ENCODE data around the gene RPTOR. TPM values are rescaled to one million over a fixed set of nuclear protein-coding genes. Genes with fewer than 3 reads are reported as not detected.
A peak's percentile ranks its signal among the peaks of the same experiment; 100 is the strongest.
"Not testable (repeated sequence)": the region's sequence is repeated elsewhere in the genome, so short reads cannot be mapped to it uniquely, and the experiment has no call there.

The RPTOR gene
- total RNA-seq, 1 donor from 2014 or later, result 40.9 TPM

DNA sequence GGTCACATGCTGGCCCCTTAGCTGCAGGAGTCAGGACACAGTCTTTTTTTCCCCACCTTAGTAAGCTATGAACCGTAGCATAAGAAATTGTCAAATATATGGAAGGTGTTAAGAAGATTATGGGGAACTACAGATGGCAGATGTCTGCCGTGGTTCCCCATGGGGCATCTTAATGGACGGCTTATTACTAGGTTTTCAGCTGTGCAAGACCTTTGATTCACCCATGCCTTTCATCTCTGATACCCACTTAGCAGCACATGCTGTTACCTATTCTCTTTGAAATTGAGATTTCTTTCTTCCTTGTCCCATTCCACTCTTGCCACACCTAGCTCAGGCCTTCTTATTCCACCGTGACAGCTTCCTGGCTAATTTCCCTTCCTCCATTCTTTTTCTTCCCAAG is 70.7 kb downstream of the RPTOR start:
- no peak for DNase-seq

DNA sequence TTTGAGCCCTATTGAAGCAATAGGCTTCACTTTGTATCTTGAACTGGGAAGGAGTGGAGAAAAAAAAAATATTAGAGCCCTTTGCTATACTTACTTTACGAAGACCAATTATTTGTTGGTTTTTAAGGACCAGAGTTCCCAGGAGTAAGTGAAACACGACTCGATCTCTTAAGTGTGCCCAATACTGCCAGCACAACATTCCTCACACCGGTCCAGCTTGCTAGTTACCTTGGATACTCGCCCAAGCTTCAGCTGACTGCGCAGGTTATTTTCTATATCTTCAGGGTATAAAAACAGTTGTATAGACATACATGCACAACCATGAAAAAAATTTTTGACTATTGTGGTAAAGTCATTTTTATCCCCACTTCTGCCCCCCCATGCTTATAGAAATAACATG is 72.1 kb downstream of the RPTOR start:
- no peak for DNase-seq

DNA sequence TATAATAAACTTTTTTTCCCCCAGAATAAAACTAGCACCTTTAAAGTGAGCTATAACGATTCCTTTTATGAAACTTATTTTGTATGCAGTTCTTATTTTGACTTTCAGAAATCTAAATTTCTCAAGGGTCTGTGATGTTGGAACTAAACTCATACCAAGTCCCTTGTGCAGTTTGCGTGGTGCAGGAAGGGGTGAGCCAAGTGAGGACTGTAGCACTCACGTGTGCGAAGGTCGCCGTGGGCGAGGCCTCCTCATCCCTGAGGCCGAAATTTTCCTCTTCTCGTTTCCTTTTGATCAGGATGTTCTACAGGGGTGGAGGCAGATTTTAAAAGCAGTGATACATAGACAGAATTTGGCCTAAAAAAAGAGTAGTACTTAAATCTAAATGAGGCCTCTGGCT is 73.7 kb downstream of the RPTOR start:
- no peak for DNase-seq

DNA sequence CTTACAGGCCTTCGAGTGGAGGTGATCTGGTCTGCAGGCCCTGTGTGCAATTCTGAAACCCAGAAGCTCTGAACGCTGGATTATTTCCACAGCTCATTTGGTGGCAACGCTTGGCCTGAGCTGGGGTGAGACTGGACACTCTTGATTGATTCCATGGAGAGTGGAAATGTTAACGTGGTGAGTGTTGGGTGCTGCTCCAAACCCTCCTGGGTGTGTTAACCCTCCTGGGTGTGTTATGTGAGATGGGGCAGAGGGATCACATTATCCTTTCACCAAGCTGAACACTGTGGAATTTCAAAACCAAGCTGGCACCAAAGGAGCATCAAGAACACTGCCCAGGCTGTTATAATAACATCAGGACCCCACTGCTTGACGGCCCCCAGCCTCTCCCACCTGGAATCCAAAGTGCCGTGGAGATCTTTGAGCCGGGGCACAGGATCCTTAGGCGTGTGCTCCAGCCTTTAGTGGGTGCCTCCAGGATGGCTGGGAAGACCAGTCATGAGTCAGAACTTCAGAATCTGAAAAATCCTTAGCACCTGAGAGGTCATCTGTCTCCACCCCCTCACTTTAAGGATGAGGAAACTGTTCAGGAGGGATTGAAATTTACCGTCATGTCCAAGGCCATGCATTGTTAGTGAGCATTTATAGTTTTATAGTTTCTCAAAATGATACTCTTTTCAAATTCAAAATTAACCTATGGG is 75.0 kb downstream of the RPTOR start:
- DNase-seq, result no peak

DNA sequence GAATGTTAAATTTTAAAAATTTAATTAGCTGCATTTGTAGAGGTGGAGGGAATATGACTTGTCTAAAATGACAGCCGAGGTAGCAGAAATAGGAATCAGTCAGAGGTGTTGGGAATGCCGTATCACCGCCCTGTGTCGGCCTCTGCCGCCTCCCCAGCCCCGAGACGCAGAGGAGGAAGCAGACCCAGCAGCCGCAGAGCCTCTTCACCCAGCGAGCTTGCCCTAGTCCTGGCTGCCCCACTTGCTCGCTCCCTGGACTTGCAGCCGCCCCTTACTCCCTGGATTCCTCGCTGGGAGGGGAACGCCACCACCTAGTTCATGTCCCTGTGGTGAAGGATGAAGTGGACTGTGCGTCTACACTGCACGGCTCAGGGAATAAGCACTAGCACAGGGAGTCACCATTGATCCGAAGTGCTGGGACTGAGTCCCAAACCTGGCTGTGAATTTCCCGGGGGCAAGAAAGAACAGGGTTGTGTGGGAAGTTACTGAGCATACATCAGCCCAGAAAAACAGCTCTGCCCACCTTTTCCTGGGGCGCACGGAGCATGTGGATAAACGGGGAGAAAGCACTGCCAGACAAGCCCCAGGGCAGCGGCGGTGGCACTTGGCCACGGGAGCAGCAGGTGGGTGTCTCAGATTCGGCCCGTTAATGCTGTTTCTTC is 76.8 kb downstream of the RPTOR start:
- no peak for DNase-seq

DNA sequence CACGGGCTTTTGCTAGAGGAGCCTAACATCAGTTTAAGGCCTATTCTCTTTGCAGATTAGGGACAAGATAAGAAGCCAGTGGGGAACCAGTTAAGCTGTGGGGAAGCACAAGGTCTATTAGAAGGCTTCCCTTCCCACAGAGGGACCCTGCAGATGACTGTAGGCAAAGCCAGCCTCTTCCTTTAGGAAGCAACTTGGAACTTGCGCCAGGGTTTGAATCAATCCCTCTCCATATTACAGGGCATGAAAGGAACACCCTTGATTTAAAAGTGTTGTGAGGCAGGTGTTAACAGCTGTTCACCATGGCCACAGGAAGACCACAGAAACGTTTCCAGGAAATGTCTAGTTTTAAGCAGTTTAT is 77.3 kb downstream of the RPTOR start:
- peak; percentile 37 for DNase-seq

DNA sequence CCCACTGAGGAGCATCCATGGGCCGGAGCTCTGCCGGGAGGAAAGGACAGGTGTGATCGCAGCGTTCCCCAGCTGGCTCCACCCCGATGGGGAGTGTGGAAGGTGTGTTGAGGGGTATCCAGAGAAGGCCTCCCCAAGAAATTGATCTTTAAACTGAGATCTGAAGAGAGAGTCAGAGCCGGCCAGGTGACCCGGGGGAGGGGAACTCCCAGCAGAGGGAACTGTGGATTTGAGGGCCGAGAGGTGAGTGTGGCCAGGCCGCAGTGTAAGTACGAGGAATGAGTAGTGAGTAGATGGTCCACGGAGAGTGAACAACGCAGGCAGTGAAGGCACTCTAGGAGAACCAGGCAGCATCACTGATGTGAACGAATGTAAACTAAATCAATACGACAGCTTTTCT is 80.2 kb downstream of the RPTOR start:
- no peak for DNase-seq

DNA sequence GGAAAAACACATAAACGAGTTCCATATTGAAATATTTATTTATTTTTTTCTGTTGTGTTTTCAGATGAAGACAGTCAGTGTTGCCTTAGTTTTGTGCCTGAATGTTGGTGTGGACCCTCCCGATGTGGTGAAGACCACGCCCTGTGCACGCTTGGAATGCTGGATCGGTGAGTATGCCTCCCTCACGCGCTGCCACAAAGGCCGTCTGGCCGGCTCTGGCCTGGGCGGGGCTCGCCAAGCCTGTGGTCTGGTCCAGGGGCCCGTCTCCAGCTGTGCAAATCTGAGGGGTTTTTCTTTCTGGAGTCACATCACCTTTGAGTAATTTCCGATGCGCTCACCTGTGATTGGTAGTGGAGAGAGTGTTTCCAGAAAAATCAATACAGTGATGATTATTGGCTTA is 81.0 kb downstream of the RPTOR start:
- DNase-seq, result no peak

DNA sequence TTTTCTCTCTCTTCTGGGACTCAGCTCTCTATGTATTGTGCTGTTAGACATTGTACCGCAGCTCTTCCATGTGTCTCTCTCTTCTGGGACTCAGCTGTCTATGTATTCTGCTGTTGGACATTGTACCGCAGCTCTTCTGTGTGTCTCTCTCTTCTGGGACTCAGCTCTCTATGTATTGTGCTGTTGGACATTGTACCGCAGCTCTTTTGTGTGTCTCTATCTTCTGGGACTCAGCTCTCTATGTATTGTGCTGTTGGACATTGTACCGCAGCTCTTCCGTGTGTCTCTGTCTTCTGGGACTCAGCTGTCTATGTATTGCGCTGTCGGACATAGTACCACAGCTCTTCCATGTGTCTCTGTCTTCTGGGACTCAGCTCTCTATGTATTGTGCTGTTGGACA is 84.2 kb downstream of the RPTOR start:
- DNase-seq, result not testable (repeated sequence)

DNA sequence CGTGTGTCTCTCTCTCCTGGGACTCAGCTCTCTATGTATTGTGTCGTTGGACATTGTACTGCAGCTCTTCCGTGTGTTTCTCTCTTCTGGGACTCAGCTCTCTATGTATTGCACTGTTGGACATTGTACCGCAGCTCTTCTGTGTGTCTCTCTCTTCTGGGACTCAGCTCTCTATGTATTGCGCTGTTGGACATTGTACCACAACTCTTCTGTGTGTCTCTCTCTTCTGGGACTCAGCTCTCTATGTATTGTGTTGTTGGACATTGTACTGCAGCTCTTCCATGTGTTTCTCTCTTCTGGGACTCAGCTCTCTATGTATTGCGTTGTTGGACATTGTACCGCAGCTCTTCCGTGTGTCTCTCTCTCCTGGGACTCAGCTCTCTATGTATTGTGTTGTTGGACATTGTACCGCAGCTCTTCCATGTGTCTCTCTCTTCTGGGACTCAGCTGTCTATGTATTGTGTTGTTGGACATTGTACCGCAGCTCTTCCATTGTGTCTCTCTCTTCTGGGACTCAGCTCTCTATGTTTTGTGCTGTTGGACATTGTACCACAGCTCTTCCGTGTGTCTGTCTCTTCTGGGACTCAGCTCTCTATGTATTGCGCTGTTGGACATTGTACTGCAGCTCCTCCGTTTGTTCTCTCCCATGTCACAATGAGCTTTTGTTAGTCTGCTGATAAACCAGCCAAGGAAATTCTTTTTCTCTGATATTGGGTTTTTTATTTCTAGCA is 84.8 kb downstream of the RPTOR start:
- no peak for DNase-seq

DNA sequence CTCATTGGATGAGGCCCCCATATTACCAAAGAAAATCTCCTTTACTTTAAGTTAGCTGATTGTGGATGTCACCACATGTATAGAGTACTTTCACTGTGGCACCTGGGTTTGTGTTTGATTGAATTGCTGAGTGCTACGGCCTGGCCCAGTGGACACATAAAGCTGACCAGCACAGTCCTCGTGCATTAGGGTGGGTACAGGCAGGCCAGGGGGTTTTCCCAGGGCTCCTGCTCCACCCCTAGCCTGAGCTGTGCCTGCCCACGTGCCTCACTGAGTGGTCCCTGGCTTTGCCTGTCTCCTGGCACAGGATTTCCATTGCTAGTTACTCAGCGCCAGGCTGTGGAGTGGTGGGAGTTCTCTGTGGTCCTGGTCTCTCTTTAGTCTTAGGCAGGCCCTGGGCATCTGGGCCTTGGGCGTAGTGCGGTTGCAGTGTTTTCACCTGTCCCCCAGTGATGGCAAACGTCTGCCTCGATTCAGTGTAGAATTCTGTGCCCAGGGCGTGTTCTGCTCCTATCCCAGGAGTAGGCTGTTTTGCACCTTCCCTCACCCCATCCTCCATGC is 86.0 kb downstream of the RPTOR start:
- no peak for DNase-seq

DNA sequence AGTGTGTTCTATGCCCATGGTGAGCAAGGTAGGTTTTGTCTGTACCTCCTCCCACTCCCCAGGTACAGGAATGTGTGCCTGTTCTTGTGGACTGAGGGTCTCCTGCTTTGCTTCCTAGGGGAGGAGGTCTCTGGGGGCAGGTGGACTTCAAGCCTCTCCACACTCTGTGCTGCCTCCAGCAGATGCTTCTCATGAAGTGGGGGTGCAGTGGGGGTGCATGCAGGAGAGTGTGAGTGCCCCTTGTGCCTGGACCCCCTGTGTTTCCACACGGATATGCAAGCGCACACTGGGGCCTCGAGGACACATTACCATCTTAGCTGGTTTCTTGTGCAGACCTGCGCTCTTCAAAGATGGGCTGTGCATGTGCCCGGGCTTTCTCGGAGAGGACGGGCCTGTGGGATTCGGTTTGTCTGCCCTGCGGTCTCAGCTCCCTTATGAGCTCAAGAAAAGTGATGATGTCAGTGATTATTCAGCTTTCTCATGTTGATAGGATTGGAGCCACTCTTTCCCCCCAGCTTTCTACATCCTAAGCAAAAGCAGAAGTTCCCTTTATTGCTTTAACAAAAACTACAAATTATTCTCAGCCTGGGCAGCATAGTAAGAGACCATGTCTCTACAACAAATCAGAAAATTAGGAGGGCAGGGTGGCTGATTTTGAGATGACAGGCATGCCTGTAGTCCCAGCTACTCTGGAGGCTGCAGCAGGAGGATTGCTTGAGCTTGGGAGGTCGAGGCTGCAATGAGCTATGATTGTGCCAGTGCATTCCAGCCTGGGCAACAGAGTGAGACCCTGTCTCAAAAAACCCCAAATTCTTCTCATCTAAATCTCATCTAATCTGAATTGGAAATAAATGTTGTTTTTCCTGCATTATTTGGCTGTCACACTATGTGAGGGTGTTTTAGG is 86.8 kb downstream of the RPTOR start:
- no peak for DNase-seq

DNA sequence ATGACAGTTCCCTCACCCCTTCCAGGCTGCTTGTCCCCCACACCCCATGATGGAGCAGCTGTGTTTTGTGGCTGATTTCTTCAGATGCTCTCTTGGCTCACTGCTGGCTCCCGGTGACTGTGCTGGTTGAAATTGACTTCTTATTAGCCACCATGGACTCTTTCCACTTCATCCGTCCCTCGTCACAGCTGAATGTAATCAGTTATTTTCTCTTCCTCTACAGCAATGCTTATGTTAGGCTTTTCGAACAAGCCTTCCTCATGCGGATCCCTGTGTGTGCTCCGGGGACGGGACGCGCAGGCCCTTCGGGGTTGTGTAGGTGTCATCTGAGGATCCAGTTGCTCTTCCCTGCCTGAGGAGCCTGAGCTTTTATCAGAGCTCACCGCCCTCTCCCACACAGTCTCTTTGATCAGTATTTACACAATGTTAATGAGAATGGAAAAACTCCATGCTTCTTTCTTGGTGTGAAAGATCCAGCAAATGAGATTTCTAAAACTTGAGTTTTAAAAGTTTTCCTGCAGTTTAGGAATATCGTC is 87.5 kb downstream of the RPTOR start:
- DNase-seq, result no peak

DNA sequence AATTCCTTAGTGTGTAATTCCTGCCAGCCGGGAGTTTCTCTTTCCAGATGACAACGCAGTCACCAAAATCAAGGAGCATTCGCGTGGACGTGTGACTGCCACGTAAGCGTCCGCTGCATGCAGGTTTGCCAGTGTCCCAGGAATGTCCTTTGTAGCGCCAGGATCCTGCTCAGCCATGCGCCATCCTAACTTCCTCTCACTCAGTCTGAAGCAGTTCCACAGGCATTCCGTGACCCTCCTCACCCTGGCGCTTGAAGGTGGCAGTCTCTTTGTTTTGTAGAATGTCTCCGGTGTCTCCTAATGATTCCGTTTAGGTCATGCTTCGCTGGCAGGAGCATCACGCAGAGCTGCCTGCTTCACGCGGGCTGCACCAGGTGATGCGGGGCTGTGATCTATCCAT is 88.6 kb downstream of the RPTOR start:
- DNase-seq, result no peak

DNA sequence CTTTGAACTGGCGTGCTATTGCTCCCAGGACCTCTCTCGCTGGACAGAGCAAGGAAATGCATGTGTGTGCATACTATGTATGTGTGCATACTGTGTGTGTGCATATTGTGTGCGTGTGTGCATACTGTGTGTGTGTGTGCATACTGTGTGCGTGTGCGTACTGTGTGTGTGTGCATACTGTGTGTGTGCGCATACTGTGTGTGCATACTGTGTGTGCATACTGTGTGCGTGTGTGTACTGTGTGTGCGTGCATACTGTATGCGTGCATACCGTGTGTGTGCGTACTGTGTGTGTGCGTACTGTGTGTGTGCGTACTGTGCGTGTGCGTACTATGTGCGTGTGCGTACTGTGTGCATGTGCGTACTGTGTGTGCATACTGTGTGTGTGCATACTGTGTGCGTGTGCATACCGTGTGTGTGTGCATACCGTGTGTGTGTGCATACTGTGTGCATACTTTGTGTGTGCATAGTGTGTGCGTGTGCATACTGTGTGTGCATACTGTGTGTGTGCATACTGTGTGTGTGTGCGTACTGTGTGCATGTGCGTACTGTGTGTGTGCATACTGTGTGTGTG is 89.4 kb downstream of the RPTOR start:
- DNase-seq, result no peak

DNA sequence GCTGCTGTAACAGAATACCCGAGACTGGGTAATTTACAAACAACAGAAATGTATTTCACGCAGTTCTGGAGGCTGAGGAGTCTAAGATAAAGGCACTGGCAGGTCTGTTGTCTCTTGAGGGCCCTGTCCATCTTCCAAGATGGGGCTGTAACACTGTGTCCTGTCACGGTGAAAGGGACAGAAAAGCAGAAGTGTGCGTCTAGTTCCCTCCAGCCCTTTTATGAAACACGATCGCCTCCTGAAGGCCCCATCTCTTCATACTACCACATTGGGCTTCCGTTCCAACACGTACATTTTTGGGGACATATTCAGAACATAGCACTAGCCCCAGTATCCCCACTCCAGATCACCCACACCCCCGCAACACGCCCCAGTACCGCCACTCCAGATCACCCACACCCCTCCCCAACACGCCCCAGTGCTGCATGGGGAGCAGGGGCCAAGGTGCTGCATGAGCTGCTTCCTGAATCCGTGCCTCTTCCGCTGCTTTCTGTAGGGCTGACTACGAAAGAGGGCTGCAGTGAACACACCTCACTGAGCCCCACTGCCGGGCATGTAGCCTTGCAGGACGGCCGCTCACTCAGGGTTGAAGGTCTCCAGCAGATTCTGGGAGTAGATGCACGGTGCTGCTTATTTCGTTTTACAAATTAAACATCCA is 91.9 kb downstream of the RPTOR start:
- no peak for DNase-seq

DNA sequence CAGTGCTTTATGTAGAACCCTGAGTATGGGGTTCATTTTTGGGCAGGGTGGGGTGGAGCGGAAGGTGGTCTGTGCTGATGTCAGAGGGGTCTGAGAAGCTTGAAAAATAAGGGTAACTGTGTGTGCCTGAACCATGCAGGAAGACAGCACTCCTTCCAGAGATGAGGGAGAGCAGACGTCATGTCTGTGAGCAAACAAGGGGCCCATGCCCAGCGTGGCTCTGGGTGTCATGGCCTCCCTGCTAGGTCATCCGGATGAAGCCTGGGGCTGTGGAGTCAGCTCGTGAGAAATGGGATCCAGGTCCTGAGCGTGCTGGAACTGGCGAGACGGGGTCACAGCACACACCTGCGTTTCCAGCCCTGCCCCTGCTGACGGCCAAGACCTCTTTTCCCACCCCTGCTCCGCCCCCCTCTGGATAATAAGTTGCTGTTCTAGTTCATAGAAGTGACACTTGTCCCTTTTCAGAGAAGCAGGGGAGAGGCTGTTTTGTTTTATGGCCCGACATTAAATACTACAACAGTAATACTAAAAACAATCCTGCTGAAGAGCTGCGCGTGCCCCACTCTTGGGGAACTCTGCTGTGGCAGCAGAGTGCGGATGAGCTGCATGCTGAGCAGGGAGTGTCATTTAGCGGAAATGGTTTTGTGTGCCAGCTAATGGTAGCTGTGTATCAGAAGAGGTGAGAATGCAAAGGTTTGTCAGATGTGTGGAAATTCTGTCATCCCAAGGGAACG is 92.6 kb downstream of the RPTOR start:
- no peak for DNase-seq

DNA sequence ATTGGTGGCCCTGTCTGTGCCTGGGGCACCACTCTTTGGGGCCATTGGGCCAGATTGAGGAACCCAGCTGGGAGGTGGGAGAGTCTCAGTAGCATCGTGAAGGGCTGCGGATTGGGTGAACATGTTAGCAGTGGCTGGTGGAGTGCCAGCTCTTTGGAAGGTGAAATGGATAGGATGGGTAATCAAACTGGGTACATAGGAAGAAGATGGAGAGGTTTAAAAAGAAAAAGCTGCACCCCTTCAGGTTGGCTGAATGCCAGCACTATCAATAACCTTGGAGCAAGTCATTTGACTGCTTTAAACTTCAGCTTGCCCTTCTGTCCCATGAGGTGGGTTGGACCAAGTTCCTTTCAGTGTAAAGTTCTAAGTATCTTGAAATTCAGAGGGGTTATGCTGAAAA is 95.0 kb downstream of the RPTOR start:
- no peak for DNase-seq

DNA sequence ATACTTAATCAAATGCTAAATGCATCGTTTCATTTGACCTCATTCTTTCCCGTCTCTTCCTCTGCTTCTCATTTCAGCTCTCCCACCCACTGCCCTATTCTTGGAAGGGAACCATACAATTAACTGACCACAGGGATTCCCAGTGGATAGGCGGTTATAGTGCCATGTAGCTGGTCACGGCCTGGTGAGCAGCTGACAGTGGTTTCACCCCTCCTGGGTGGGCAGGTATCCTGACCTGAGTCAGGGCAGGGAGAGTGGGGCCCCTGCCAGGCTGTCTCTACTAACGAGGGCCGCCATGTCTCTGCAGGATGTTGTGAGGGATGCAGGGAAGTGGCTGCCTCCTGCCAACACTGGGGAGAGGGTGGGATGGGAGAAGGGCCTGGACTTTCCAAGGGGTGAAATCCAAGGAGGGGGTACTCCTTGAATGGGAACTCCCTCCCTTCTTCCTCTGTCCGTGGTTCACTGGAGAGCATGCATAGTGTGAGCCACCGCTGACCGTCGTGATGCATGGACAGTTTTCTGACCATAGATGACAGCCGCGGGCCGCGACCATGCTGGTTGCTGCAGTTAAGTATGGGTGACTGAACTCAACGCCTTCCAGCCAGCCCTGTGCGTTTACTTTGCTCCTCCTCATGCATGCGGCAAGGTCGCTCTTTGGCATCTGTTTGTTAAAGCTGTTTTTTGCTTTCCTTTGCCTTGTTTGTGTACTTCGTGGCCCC is 95.9 kb downstream of the RPTOR start:
- no peak for DNase-seq
